Putamen (tissue), 1 donor: ENCODE data around the gene FLVCR1.

ENCODE experiments used
- DNase-seq: peaks from one replicate; pipeline ENCODE4 v3.0.0-alpha.2; 2016; ENCODE audit warnings: low spot score

FLVCR1 gene

GRCh38 chr1:212945463-212946160 lies 87.5 kb downstream of the FLVCR1 start:
- no peak for DNase-seq

GRCh38 chr1:212946872-212947271 lies 88.8 kb downstream of the FLVCR1 start:
- no peak for DNase-seq
